ENCODE data around the gene TROAP. TPM values are rescaled to one million over a fixed set of nuclear protein-coding genes. Genes with fewer than 3 reads are reported as not detected.
"Not testable (repeated sequence)": the region's sequence is repeated elsewhere in the genome, so short reads cannot be mapped to it uniquely, and the experiment has no call there.

The TROAP gene
- total RNA-seq, 1 donor from 2014 or later, result 1.4 TPM

DNA sequence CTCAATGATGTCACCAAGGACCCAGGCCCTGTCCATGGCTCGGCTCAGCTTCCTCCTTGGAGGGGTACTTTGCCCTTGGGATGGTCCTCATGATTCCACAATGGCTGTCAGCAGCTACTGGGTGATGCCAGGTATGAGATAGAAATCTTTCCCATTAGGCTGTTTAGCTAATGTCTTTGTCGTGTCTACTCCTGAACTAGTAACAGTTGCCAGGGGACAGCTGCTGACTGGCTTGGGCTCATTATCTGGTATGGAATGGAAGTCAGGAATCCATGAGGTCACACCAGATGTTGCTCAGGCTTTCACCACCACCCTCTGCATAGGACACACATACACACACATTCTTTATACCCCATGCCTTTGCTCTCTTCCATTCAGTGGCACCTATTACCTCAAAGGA, 18.9 kb upstream of the TROAP start:
- no peaks in the 10 kb centered on the region for H3K4me1 ChIP-seq
- TF ChIP-seq, protein P1, sequence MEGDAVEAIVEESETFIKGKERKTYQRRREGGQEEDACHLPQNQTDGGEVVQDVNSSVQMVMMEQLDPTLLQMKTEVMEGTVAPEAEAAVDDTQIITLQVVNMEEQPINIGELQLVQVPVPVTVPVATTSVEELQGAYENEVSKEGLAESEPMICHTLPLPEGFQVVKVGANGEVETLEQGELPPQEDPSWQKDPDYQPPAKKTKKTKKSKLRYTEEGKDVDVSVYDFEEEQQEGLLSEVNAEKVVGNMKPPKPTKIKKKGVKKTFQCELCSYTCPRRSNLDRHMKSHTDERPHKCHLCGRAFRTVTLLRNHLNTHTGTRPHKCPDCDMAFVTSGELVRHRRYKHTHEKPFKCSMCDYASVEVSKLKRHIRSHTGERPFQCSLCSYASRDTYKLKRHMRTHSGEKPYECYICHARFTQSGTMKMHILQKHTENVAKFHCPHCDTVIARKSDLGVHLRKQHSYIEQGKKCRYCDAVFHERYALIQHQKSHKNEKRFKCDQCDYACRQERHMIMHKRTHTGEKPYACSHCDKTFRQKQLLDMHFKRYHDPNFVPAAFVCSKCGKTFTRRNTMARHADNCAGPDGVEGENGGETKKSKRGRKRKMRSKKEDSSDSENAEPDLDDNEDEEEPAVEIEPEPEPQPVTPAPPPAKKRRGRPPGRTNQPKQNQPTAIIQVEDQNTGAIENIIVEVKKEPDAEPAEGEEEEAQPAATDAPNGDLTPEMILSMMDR (IDR thresholded peaks at IDR 0.05), result no peak
- intact Hi-C loops (cut with DNase I), result no loop called here
- H3K4me3 ChIP-seq, result no peak overlapping the region
- H3K9me3 ChIP-seq, result no peaks in the 10 kb centered on the region
- no peak for DNase-seq
- H3K27me3 ChIP-seq (ENCODE audit: low read depth), result peaks cover 35% of the 10 kb centered on the region
- no peaks in the 10 kb centered on the region for H3K36me3 ChIP-seq
- no peak overlapping the region for H3K27ac ChIP-seq
- no peak for ATAC-seq

DNA sequence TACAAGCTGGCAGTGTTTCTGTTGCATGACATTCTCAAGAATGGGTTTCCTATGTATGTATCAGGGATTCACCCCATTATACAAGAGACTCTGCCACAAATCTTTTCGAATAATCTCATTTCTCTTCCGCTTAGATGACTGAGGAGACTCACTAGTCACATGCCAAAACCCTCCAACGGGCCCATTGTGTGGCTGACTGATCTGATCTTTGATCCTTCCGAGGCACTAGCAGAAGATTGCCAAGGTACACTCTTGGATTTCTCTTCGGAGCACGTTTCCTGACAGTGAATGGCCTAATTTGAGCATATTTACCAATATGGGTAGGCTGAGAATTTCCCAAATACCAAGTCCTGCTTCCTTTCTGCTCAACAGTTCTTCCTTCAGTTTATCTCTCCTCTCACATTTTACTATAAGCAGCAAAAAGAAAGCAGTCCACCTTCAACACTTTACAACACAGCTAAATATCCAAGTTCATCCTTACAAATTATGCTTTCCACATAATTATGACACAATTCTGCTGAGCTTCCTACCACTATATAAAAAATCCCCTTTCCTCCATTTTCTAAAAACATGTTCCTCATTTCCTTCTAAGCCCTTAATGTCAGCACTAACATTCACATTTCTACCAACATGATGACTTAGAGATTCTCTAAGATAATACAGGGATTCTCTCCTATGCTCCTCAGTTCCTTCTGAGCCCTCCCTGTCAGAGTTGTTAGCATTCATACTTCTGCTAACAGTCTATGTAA, 17.1 kb upstream of the TROAP start:
- no peaks in the 10 kb centered on the region for H3K9me3 ChIP-seq
- intact Hi-C loops (cut with DNase I), result no loop called here

DNA sequence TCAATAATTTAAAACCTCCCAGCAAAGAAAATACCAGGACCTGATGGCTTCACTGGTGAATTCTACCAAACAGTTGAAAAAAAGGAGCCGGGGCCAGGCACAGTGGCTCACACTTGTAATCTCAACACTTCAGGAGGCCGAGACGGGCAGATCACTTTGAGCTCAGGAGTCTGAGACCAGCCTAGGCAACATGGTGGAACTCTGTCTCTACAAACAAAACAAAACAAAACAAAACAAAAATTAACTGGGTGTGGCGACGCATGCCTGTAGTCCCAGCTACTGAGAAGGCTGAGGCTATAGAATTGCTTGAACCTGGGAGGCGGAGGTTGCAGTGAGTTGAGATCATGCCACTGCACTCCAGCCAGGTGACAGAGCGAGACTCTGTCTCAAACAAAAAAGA, 13.7 kb upstream of the TROAP start:
- Histone ChIP-seq H3K27ac (no peak overlapping the region), H3K9me3 (no peaks in the 10 kb centered on the region), H3K4me3 (no peak overlapping the region), H3K27me3 (ENCODE audit: low read depth) (peaks cover 20% of the 10 kb centered on the region), H3K4me1 (no peaks in the 10 kb centered on the region), H3K36me3 (no peaks in the 10 kb centered on the region)
- TF ChIP-seq, protein P1 (IDR thresholded peaks at IDR 0.05), result no peak
- ATAC-seq (no peak), DNase-seq (no peak)
- intact Hi-C loops (cut with DNase I), result no loop called here

More for the DNA sequence above, 17.1 kb upstream of the TROAP start:
- ATAC-seq, result no peak
- Histone ChIP-seq H3K36me3 (no peaks in the 10 kb centered on the region), H3K4me1 (no peaks in the 10 kb centered on the region), H3K27me3 (ENCODE audit: low read depth) (peaks cover 25% of the 10 kb centered on the region), H3K27ac (no peak overlapping the region), H3K4me3 (no peak overlapping the region)
- TF ChIP-seq, protein P1 (IDR thresholded peaks at IDR 0.05), result no peak
- DNase-seq, result no peak

DNA sequence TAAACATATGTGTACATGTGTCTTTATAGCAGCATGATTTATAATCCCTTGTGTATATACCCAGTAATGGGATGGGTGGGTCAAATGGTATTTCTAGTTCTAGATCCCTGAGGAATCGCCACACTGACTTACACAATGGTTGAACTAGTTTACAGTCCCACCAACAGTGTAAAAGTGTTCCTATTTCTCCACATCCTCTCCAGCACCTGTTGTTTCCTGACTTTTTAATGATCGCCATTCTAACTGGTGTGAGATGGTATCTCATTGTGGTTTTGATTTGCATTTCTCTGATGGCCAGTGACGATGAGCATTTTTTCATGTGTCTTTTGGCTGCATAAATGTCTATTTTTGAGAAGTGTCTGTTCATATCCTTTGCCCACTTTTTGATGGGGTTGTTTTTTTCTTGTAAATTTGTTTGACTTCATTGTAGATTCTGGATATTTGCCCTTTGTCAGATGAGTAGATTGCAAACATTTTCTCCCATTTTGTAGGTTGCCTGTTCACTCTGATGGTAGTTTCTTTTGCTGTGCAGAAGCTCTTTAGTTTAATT, 12.5 kb upstream of the TROAP start:
- H3K4me1 ChIP-seq; ATAC-seq; H3K36me3 ChIP-seq; H3K27ac ChIP-seq; intact Hi-C loops (cut with DNase I); H3K4me3 ChIP-seq; H3K9me3 ChIP-seq; DNase-seq: not testable (repeated sequence)
- H3K27me3 ChIP-seq (ENCODE audit: low read depth), result peaks cover 16% of the 10 kb centered on the region

DNA sequence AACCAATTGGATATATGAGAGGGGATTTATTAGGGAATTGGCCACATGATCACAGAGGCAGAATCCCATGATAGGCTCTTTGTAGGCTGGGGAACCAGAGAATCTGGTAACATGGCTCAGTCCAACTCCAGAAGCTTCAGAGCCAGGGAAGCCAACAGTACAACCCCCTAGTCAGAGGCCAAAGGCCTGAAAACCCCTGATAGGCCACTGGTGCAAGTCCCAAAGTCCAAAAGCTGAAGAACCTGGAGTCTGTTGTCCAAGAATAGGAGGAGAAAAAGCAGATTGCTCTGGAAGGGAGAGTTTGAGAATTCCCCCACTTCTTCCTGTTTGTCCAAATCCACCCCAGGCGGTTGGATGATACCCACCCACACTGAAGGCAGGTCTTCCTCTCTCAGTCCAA, 8.2 kb upstream of the TROAP start:
- H3K27me3 ChIP-seq (ENCODE audit: low read depth), result peaks cover 6% of the 10 kb centered on the region
- no peaks in the 10 kb centered on the region for H3K4me1 ChIP-seq
- TF ChIP-seq, protein P1 (IDR thresholded peaks at IDR 0.05), result no peak
- DNase-seq (no peak), ATAC-seq (no peak)
- H3K9me3 ChIP-seq, result no peaks in the 10 kb centered on the region
- intact Hi-C loops (cut with DNase I), result no loop called here
- H3K36me3 ChIP-seq, result no peaks in the 10 kb centered on the region
- no peak overlapping the region for H3K27ac ChIP-seq
- no peak overlapping the region for H3K4me3 ChIP-seq

DNA sequence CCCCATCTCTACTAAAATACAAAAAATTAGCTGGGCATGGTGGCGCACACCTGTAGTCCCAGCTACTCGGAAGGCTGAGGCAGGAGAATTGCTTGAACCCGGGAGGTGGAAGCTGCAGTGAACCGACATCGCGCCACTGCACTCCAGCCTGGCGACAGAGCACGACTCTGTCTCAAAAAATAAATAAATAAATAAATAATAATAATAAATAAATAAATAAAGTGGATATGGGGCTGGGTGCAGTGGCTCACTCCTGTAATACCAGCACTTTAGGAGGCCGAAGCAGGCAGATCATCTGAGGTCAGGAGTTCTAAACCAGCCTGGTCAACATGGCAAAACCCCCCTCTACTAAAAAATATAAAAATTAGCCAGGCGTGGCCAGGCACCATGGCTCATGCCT, 5.9 kb upstream of the TROAP start:
- DNase-seq; ATAC-seq; H3K27me3 ChIP-seq (ENCODE audit: low read depth); H3K4me1 ChIP-seq; H3K9me3 ChIP-seq; H3K27ac ChIP-seq; intact Hi-C loops (cut with DNase I); H3K4me3 ChIP-seq; H3K36me3 ChIP-seq: not testable (repeated sequence)

DNA sequence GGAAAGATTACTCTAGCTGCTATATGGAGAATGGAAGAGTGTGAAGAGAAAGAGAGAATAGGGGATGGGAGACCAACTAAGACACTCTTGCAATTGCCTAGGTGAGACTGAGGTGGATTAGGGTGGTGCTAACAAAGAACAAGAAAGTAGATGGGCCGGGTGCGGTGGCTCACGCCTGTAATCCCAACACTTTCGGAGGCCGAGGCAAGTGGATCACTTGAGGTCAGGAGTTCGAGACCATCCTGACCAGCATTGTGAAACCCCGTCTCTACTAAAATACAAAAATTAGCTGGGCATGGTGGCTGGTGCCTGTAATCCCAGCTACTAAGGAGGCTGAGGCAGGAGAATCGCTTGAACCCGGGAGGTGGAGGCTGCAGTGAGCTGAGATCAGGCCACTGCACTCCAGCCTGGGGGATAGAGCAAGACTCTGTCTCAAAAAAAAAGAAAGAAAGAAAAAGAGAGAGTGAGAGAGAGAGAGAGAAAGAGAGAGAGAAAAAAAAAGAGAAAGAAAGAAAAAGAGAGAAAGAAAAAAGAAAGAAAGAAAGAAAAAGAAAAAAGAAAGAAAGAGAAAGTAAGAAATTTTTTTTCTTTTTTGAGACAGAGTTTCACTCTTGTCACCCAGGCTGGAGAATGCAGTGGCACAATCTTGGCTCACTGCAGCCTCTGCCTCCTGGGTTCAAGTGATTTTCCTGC, 2.5 kb upstream of the TROAP start:
- intact Hi-C loops (cut with DNase I); H3K27ac ChIP-seq; H3K36me3 ChIP-seq; H3K27me3 ChIP-seq (ENCODE audit: low read depth); H3K9me3 ChIP-seq; DNase-seq; ATAC-seq; H3K4me3 ChIP-seq: not testable (repeated sequence)
- peaks cover 16% of the 10 kb centered on the region for H3K4me1 ChIP-seq
